K562 (cell line): ENCODE measurements around the gene CACNA2D4. TPM values are rescaled to one million over a fixed set of nuclear protein-coding genes. Genes with fewer than 3 reads are reported as not detected.

Source experiments
- MGA ChIP-seq: fragments of 450-650 bp; IDR thresholded peaks from 2 replicates; pipeline ENCODE4 v1.6.1; 2016; ENCODE audit warnings: mild to moderate bottlenecking, moderate library complexity
- polyA plus RNA-seq, 8 experiments: library from polyadenylated mRNA; depleted of rRNA in 4 of 8; stranded (reverse) in 5 of 8; unstranded in 3 of 8; fragments of >200 nt; fragmentation: Nextera tagmentation in 2 of 8; fragmentation: Illumina TruSeq in 1 of 8; extraction: Ambion mirVana in 2 of 8; extraction: Trizol in 1 of 8; gene quantifications; 2 replicates each; pipeline versions ENCODE4 v1.2.1 to v1.2.3, GENCODE V29; 2011 to 2014; ENCODE audit warnings: inconsistent platforms in 1 of 8, missing spikeins in 1 of 8
- total RNA-seq, 7 experiments: library from RNA; depleted of rRNA in 6 of 7; stranded (reverse); fragments of >200 nt in 6 of 7; fragmentation: Illumina TruSeq in 2 of 7; extraction: Trizol in 2 of 7; gene quantifications; 2 replicates each; pipeline versions ENCODE4 v1.2.1 to v1.2.3, GENCODE V29; 2011 to 2021; ENCODE audit warnings: low replicate concordance in 1 of 7

Gene CACNA2D4
- total and polyA plus RNA-seq, 9 of the 15 experiments (the other 6 are each of a cell fraction or from before 2014, with no cell fraction given): 0.04 to 0.69 (median 0.40) TPM; not detected in 3

- no peak for TF ChIP-seq MGA
- TF ChIP-seq, all 486 proteins: peak for 0
Observed at GRCh38 chr12:1834186-1834925, 84.1 kb downstream of the CACNA2D4 start (continued).
